HL-60 (cell line): ENCODE data around the gene AKAP13.

ENCODE experiments used
- GABPA ChIP-seq: IDR thresholded peaks from 2 replicates; pipeline ENCODE4 v1.6.1; 2012; ENCODE audit warnings: low read depth
- POLR2AphosphoS5 ChIP-seq: IDR thresholded peaks from 2 replicates; pipeline ENCODE4 v1.6.1; 2012; ENCODE audit warnings: low read depth
- TF ChIP-seq, protein P1 (sequence below): IDR thresholded peaks from one replicate; pipeline ENCODE4 v1.5.1; 2011; ENCODE audit warnings: low read length, control low read depth, inconsistent platforms; ENCODE audit not compliant: insufficient read depth
- TF ChIP-seq, protein P2 (sequence below): IDR thresholded peaks from 2 replicates; pipeline ENCODE4 v1.6.1; 2012; ENCODE audit warnings: low read depth; ENCODE audit not compliant: insufficient replicate concordance

DNA sequence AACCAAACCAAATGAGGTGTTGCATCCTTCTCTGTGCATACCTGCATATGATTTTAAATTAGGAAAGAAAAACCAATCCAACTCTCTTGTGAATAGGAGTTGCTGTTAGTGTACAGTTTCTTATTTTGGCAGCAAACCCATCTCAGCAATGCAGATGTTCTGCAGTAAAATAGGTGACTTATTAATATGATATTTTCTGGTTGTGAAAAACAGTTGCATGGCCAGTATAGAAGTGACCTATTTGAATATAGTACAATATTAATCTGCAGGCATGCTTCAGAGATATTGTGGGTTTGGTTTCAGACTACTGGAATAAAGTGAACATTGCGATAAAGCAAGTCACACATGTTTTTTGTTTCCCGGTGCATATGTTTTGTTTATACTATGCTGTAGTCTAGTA is 42.2 kb downstream of the AKAP13 start:
- TF ChIP-seq, protein P1, sequence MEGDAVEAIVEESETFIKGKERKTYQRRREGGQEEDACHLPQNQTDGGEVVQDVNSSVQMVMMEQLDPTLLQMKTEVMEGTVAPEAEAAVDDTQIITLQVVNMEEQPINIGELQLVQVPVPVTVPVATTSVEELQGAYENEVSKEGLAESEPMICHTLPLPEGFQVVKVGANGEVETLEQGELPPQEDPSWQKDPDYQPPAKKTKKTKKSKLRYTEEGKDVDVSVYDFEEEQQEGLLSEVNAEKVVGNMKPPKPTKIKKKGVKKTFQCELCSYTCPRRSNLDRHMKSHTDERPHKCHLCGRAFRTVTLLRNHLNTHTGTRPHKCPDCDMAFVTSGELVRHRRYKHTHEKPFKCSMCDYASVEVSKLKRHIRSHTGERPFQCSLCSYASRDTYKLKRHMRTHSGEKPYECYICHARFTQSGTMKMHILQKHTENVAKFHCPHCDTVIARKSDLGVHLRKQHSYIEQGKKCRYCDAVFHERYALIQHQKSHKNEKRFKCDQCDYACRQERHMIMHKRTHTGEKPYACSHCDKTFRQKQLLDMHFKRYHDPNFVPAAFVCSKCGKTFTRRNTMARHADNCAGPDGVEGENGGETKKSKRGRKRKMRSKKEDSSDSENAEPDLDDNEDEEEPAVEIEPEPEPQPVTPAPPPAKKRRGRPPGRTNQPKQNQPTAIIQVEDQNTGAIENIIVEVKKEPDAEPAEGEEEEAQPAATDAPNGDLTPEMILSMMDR: no peak
- TF ChIP-seq, protein P2, sequence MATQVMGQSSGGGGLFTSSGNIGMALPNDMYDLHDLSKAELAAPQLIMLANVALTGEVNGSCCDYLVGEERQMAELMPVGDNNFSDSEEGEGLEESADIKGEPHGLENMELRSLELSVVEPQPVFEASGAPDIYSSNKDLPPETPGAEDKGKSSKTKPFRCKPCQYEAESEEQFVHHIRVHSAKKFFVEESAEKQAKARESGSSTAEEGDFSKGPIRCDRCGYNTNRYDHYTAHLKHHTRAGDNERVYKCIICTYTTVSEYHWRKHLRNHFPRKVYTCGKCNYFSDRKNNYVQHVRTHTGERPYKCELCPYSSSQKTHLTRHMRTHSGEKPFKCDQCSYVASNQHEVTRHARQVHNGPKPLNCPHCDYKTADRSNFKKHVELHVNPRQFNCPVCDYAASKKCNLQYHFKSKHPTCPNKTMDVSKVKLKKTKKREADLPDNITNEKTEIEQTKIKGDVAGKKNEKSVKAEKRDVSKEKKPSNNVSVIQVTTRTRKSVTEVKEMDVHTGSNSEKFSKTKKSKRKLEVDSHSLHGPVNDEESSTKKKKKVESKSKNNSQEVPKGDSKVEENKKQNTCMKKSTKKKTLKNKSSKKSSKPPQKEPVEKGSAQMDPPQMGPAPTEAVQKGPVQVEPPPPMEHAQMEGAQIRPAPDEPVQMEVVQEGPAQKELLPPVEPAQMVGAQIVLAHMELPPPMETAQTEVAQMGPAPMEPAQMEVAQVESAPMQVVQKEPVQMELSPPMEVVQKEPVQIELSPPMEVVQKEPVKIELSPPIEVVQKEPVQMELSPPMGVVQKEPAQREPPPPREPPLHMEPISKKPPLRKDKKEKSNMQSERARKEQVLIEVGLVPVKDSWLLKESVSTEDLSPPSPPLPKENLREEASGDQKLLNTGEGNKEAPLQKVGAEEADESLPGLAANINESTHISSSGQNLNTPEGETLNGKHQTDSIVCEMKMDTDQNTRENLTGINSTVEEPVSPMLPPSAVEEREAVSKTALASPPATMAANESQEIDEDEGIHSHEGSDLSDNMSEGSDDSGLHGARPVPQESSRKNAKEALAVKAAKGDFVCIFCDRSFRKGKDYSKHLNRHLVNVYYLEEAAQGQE: no peak
- no peak for TF ChIP-seq POLR2AphosphoS5
- TF ChIP-seq GABPA: no peak
